CD4-positive, alpha-beta T cell treated with Interleukin-17A for 4 hours (primary cell): ENCODE data around the gene ZNF709.
"Not testable (repeated sequence)": the region's sequence is repeated elsewhere in the genome, so short reads cannot be mapped to it uniquely, and the experiment has no call there.

Source experiments
- DNase-seq: peaks from one replicate; pipeline ENCODE4 v3.0.0-alpha.2; 2020; ENCODE audit warnings: mixed read lengths

Gene ZNF709

DNA sequence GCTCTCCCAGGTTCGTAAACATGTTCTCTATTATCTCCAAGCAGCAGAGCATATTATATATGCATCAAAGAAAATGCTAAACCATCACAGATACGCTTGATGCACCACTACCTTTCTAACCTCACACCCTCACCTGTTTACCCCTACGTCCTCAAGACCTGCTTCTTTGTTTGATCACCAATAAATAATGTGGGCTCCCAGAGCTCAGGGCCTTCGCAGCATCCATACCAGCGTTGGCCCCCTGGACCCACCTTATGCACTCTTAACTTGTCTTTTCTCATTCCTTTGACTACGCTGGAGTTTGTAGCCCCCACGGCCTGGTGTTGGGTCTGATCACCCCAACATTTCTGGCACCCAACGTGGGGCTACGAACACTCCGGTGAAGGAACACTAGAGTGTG lies 33.8 kb downstream of the ZNF709 start:
- DNase-seq = no peak

DNA sequence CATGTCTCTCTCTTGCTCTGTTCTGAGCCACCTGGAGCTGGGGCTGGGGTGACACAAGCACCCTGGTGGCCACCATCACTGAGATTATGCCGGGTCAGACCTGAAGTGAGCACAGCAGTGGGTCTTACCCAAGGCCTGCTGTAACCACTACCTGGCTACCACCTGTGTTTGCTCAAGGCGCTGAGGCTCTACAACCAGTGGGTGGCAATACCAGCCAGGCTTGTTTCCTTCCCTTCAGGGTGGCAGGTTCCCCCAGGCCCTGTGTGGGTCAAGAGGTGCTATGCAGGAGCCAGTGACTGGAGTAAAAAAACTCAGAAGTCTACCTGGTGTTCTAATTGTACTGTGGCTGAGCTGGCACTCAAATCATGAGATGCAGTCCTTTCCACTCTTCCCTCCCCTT lies 35.8 kb downstream of the ZNF709 start:
- DNase-seq = no peak

DNA sequence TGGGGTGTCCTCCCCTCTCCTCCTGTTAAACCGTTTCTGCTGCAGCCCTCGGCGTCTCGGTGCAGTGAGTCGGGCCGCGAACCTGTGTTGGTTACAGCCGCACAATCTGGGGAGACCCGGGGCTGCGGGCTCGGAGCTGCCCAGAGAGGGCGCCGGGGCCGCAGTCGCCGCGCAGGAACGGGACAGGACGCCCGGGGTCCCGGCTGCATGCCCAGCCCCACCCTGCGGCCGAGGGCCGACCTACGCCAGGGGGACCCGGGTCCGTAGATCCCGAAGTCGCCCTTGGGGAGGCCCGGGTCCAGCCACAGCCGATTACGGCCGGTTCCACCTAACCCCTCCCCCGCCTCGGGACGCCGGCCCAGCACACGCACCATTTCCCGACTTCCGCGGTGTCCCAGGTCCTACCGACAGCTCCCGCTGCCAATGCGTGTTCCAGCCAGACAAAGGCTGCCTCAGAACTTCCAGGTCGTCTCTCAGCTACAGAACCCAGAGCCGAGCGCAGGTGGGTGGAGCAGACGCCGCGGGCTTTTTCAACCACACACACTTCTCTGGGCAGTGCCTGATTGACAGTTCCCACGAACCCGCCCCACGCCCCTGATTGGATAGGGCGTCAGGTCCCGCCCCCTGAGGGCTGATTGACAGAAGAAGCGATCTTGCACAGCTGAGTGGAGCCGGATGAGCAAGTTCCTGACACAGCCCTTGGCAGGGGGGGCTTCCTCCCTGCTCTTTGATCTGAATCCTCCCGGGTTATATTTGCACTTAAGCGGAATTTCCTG lies 43.9 kb downstream of the ZNF709 start, which contains the start of gene ZNF443:
ZNF443 (minus strand) TSS at position 481 of the 776 bp plus-strand sequence; CDS start at position 374, 107 bp downstream.
- DNase-seq = peak; percentile 99

DNA sequence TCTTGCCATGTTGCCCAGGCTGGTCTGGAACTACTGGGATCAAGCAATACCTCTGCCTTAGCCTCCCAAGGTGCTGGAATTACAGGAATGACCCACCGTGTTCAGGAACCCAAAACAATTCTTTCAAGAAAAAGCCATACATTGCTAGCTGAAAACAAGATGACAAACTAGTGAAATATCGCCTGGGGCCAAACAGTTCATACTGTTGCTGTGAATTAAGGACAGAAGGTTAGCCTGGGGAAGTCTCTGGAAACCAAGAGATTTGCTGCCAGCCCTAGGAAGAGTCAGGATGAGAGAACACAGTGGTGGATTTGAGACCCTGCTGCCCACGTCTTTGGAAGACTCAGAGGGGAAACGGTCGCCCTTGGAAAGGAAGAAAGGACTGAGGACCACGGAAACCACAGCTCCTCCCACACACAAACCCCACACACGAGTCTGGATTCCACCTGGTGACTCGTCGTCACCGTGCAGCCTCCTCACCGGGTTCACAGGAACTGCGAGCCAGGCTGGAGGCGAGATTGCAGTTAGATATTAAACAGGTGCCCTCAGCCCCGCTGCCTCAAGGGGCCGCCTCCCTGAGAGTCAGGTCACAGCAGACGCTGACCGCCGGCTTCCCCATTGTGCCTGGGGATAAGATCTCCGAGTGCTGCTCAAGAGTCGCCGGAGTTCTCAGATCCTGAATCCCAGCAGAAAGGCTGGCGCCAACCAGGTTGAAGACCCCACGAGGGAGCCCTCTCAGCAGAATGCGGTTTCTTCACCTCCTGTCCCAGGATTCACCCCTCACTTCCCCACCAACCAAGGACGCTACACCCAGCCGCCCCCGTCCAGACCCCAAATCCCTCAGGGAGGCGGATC lies 44.7 kb downstream of the ZNF709 start:
- DNase-seq = peak; percentile 29

DNA sequence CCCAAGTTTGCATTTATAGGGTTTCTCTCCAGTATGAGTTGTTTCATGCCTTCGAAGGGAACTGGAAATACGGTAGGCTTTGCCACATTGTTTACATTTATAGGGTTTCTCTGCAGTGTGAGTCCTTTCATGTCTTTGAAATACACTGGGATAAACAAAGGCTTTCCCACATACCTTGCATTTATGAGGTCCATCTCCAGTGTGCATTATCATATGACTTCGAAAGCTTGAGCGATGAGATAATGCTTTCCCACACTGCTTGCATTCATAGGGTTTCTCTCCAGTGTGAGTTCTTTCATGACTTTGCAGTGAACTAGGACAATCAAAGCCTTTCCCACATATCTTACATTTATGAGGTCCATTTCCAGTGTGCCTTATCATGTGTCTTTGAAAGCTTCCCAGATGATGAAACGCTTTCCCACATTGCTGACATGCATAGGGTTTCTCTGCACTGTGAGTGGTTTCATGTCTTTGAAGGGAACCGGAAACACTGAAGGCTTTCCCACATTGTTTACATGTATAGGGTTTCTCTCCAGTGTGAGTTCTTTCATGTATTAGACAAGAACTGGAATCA lies 53.8 kb downstream of the ZNF709 start:
- not testable (repeated sequence) for DNase-seq

DNA sequence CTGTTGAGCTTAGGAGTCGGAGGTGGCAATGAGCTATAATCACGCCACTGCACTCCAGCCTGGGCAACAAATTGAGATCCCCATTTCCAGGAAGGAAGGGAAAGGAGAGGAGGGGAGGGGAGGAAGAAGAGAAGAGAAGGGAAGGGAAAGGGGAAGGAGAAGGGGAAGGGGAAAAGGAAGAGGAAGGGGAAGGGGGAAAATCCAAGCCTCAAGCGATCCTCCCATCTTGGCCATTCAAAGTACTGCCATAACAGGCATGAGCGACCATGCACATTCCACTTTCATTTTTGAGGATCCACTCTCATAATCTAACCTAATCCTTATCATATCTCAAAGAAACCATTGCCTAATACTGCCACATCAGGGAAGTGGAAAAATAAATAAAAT lies 58.7 kb downstream of the ZNF709 start:
- DNase-seq = no peak

DNA sequence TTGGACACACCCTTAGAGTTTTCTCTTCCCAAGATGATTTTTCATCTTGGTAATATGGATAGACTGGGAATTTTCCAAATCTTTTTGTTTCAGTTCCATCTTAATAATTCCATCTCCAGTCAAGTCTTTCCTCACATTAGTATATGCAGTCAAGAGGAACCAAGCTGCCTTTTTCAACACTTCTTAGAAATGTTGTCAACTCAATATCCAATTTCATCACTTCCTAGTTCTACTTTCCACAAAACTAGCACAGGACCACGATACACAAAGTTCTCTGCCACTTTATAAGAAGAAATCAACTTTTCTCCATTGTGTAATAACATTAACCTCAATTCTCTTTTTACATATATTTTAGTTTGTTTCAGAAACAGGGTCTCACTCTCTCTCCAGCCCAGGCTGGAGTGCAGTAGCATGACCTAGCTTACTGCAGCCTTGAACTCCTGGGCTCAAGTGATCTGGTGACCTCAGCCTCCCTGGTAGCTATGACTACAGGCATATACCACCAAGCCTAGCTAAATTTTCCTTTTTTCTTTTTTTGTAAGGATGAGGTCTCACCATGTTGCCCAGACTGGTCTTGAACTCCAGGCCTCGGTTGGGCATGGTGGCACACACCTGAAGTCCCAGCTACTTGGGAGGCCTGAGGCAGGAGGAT lies 59.3 kb downstream of the ZNF709 start:
- DNase-seq = no peak

DNA sequence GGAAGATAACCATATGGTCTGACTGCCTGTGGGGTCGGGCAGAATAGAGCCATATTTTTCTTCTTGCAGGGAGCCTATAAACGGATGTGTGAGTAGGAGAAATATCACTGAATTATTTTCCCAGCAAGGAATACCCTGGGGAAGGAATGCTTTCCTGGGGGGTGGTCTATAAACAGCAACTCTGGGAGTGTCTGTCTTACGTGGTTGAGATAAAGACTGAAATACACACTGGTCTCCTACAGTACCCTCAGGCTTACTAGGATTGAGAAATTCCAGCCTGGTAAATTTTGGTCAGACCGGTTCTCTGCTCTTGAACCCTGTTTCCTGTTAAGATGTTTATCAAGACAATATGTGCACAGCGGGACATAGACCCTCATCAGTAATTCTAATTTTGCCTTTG lies 67.3 kb downstream of the ZNF709 start:
- DNase-seq = not testable (repeated sequence)

DNA sequence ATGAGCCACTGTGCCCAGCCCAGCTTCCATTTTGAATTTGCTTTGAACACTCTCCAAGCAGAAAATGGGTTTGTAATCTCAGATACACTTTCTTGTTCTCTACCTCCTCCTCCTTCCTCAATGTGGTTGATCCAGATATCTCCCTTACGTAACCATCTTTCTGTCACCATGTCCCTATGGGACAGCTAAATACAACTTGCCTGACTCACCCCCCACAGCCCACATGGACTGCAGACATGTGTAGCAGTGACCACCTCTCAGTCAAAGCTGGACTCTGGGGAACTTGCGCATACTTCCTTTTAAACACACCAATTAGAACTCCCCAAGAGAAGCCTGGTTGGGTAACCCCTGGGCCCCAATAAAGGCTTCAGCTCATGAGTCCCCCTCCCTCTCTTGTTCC lies 72.7 kb downstream of the ZNF709 start:
- no peak for DNase-seq
